ENCODE data around the gene SGTA. TPM values are rescaled to one million over a fixed set of nuclear protein-coding genes. Genes with fewer than 3 reads are reported as not detected.

Gene SGTA
- total and polyA plus RNA-seq, 4 donors = 16.7 to 38.4 (median 21.0) TPM

DNA sequence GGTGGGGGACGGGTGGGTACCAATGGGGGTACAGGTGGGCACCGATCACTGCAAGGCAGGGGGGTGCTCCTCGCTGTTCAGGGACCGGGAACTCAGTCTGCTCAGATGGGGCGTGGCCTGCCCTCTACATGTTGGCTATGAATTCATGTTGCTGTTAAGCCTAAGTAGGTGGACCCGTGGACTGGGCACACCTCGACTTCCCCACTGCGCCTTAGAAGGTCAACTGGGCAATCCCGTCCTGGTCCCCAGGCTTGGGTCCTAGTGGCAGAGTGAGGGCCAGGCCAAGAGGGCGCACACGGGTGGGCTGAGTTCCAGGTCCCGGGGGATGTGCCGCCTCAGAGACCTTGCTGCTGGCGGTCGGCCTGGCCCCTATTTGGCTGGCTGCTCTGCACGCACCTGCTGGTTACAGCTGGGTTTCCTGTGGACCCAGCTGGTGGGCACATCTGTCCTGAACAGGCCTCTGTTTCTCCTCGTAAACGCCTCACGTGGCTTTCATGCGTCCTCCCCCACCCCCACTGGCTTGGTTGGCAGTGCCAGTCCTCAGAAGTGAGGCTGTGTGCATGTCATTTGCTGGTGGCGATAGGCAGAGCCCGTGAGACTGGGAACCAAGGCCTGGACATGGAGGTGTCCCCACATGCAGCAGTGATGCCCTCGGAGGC lies 23.0 kb upstream of the SGTA start (continued):
- no peak for TF ChIP-seq FOXA2 (IDR thresholded peaks at IDR 0.05)
- TF ChIP-seq HNF4G (IDR thresholded peaks at IDR 0.05) = no peak

- TF ChIP-seq EGR1 (IDR thresholded peaks at IDR 0.05; ENCODE audit: low read depth in 2 of 2) (no peak), FOXA2 (IDR thresholded peaks at IDR 0.05) (no peak), JUND (IDR thresholded peaks at IDR 0.05) (no peak), RAD21 (IDR thresholded peaks at IDR 0.05) (no peak), ZBTB33 (IDR thresholded peaks at IDR 0.05) (no peak), HNF4A (conservative IDR thresholded peaks at IDR 0.05) (no peak), RXRA (IDR thresholded peaks at IDR 0.05) (no peak)
- TF ChIP-seq, protein P1, sequence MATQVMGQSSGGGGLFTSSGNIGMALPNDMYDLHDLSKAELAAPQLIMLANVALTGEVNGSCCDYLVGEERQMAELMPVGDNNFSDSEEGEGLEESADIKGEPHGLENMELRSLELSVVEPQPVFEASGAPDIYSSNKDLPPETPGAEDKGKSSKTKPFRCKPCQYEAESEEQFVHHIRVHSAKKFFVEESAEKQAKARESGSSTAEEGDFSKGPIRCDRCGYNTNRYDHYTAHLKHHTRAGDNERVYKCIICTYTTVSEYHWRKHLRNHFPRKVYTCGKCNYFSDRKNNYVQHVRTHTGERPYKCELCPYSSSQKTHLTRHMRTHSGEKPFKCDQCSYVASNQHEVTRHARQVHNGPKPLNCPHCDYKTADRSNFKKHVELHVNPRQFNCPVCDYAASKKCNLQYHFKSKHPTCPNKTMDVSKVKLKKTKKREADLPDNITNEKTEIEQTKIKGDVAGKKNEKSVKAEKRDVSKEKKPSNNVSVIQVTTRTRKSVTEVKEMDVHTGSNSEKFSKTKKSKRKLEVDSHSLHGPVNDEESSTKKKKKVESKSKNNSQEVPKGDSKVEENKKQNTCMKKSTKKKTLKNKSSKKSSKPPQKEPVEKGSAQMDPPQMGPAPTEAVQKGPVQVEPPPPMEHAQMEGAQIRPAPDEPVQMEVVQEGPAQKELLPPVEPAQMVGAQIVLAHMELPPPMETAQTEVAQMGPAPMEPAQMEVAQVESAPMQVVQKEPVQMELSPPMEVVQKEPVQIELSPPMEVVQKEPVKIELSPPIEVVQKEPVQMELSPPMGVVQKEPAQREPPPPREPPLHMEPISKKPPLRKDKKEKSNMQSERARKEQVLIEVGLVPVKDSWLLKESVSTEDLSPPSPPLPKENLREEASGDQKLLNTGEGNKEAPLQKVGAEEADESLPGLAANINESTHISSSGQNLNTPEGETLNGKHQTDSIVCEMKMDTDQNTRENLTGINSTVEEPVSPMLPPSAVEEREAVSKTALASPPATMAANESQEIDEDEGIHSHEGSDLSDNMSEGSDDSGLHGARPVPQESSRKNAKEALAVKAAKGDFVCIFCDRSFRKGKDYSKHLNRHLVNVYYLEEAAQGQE (IDR thresholded peaks at IDR 0.05) = no peak
- TF ChIP-seq, protein P2, sequence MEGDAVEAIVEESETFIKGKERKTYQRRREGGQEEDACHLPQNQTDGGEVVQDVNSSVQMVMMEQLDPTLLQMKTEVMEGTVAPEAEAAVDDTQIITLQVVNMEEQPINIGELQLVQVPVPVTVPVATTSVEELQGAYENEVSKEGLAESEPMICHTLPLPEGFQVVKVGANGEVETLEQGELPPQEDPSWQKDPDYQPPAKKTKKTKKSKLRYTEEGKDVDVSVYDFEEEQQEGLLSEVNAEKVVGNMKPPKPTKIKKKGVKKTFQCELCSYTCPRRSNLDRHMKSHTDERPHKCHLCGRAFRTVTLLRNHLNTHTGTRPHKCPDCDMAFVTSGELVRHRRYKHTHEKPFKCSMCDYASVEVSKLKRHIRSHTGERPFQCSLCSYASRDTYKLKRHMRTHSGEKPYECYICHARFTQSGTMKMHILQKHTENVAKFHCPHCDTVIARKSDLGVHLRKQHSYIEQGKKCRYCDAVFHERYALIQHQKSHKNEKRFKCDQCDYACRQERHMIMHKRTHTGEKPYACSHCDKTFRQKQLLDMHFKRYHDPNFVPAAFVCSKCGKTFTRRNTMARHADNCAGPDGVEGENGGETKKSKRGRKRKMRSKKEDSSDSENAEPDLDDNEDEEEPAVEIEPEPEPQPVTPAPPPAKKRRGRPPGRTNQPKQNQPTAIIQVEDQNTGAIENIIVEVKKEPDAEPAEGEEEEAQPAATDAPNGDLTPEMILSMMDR (IDR thresholded peaks at IDR 0.05; ENCODE audit: low read depth, low read length, missing input control) = no peak
- Histone ChIP-seq H3K9me3 (ENCODE audit: control insufficient read depth in 4 of 4, low read length in 3 of 4) (no peaks in the 10 kb centered on the region), H3K27ac (ENCODE audit: low read depth in 1 of 2, low read length in 2 of 2) (no peak overlapping the region), H3K27me3 (ENCODE audit: control insufficient read depth in 4 of 4, insufficient read depth in 4 of 4, low read length in 3 of 4) (no peaks in the 10 kb centered on the region), H3K4me1 (ENCODE audit: control insufficient read depth in 4 of 4, insufficient read depth in 4 of 4, low read length in 3 of 4) (peaks cover 0 to 6% (median 2%) of the 10 kb centered on the region in 4 donors), H3K9ac (ENCODE audit: low read depth in 1 of 2, low read length in 2 of 2) (no peak overlapping the region), H3K36me3 (ENCODE audit: control insufficient read depth in 4 of 4, insufficient read depth in 3 of 4, low read depth in 1 of 4, low read length in 3 of 4) (peaks cover 0 to 56% (median 8%) of the 10 kb centered on the region in 4 donors), H3K4me3 (ENCODE audit: low read depth in 1 of 3, low read length in 3 of 3) (no peak overlapping the region)
- 98% methylated on average over 27 of the region's 28 CpGs for WGBS
- DNase-seq (ENCODE audit: low spot score) = no peak
Measured at GRCh38 chr19:2805261-2805900, 22.3 kb upstream of the SGTA start.
